Endodermal cell (in vitro differentiated cells): ENCODE measurements around the gene SPOCK1. TPM values are rescaled to one million over a fixed set of nuclear protein-coding genes. Genes with fewer than 3 reads are reported as not detected.
A peak's percentile ranks its signal among the peaks of the same experiment; 100 is the strongest.

ENCODE experiments used
- DNase-seq: peaks from one replicate; pipeline ENCODE4 v3.0.0-alpha.2; 2017
- H3K27ac ChIP-seq: 2 replicates; pipeline ENCODE4 v1.5.1; 2013; ENCODE audit warnings: mild to moderate bottlenecking, low read depth, low read length, moderate library complexity
- H3K27me3 ChIP-seq: 2 replicates; pipeline ENCODE4 v1.6.1; 2013; ENCODE audit warnings: mild to moderate bottlenecking, low read length, moderate library complexity; ENCODE audit not compliant: insufficient read depth, control insufficient read depth, poor library complexity, severe bottlenecking
- H3K36me3 ChIP-seq: 2 replicates; pipeline ENCODE4 v1.7.0; 2013; ENCODE audit warnings: mild to moderate bottlenecking, low read length, moderate library complexity; ENCODE audit not compliant: control insufficient read depth, insufficient read depth
- H3K4me1 ChIP-seq: one replicate; pipeline ENCODE4 v1.7.0; 2013; ENCODE audit warnings: low read length; ENCODE audit not compliant: control insufficient read depth, insufficient read depth
- H3K4me3 ChIP-seq: 2 replicates; pipeline ENCODE4 v1.5.1; 2013; ENCODE audit warnings: mild to moderate bottlenecking, low read length, moderate library complexity
- H3K9ac ChIP-seq: 2 replicates; pipeline ENCODE4 v1.6.1; 2013; ENCODE audit warnings: mild to moderate bottlenecking, low read length, moderate library complexity; ENCODE audit not compliant: poor library complexity, severe bottlenecking; ENCODE audit errors: extremely low read depth
- H3K9me3 ChIP-seq: 2 replicates; pipeline ENCODE4 v1.6.1; 2013; ENCODE audit warnings: mild to moderate bottlenecking, low read length, moderate library complexity; ENCODE audit not compliant: control insufficient read depth
- H3K27ac Mint-ChIP-seq: 2 replicates; pipeline ENCODE4 v1.8.0; 2020; ENCODE audit warnings: mixed read lengths
- H3K27me3 Mint-ChIP-seq: 2 replicates; pipeline ENCODE4 v1.8.0; 2021; ENCODE audit warnings: mild to moderate bottlenecking, mixed read lengths; ENCODE audit not compliant: insufficient read depth
- H3K36me3 Mint-ChIP-seq: 2 replicates; pipeline ENCODE4 v1.8.0; 2020; ENCODE audit warnings: low read depth, mixed read lengths
- H3K4me1 Mint-ChIP-seq: 2 replicates; pipeline ENCODE4 v1.8.0; 2020; ENCODE audit warnings: mixed read lengths
- H3K4me3 Mint-ChIP-seq: 2 replicates; pipeline ENCODE4 v1.8.0; 2020; ENCODE audit warnings: mild to moderate bottlenecking, moderate library complexity, mixed read lengths
- H3K9me3 Mint-ChIP-seq: 2 replicates; pipeline ENCODE4 v1.8.0; 2020; ENCODE audit warnings: mild to moderate bottlenecking, mixed read lengths
- CTCF ChIP-seq: fragments of 200-600 bp; sonication (generic); conservative IDR thresholded peaks from 2 replicates; pipeline ENCODE4 v1.5.0; 2021; ENCODE audit warnings: antibody characterized with exemption, mild to moderate bottlenecking
- WGBS, 2 experiments: methylation state at CpG; one replicate each; pipeline versions ENCODE4 v1.1.5 to v1.1.7; 2013; ENCODE audit warnings: missing lambda C conversion rate in 2 of 2, mixed read lengths in 1 of 2; ENCODE audit not compliant: insufficient coverage in 1 of 2, insufficient read length in 1 of 2; 5-methylcytosine and 5-hydroxymethylcytosine counted together
- total RNA-seq, 2 donors: library from RNA; stranded (reverse); fragmentation: NEBNext Ultra II Directional in 1 of 2; extraction: Animal tissue kit (Norgen Biotek cat#: 25700) in 1 of 2; gene quantifications; 2 replicates in 1 of 2; 3 replicates in 1 of 2; pipeline ENCODE4 v1.2.1, GENCODE V29; 2021

Gene SPOCK1
- total RNA-seq, 2 donors from 2014 or later: 25.8 to 39.8 TPM

GRCh38 chr5:137134920-137135532 is 364.1 kb downstream of the SPOCK1 start:
- peaks cover 2% of the 10 kb centered on the region for H3K36me3 Mint-ChIP-seq
- H3K4me3 ChIP-seq: no peak overlapping the region
- H3K9me3 ChIP-seq: peaks cover 9% of the 10 kb centered on the region
- H3K27ac ChIP-seq: no peak overlapping the region
- no peaks in the 10 kb centered on the region for H3K27me3 Mint-ChIP-seq
- no peaks in the 10 kb centered on the region for H3K36me3 ChIP-seq
- H3K27ac Mint-ChIP-seq: no peak overlapping the region
- H3K4me1 ChIP-seq: peaks cover 12% of the 10 kb centered on the region
- 85 to 88% methylated on average over 4 to 7 of the region's 7 CpGs for WGBS, 2 experiments
- H3K9me3 Mint-ChIP-seq: peaks cover 4% of the 10 kb centered on the region
- TF ChIP-seq CTCF: no peak
- H3K4me3 Mint-ChIP-seq: no peak overlapping the region
- no peaks in the 10 kb centered on the region for H3K27me3 ChIP-seq
- DNase-seq: no peak
- no peak overlapping the region for H3K9ac ChIP-seq
- H3K4me1 Mint-ChIP-seq: peaks cover 23% of the 10 kb centered on the region

- no peak for TF ChIP-seq CTCF
- H3K36me3 ChIP-seq: no peaks in the 10 kb centered on the region
- H3K27me3 ChIP-seq: no peaks in the 10 kb centered on the region
- H3K4me1 ChIP-seq: no peaks in the 10 kb centered on the region
- Mint-ChIP-seq H3K27me3 (no peaks in the 10 kb centered on the region), H3K4me3 (no peak overlapping the region), H3K27ac (no peak overlapping the region), H3K36me3 (peaks cover 14% of the 10 kb centered on the region), H3K4me1 (peaks cover 19% of the 10 kb centered on the region), H3K9me3 (peaks cover 20% of the 10 kb centered on the region)
- no peak overlapping the region for H3K9ac ChIP-seq
- WGBS, 2 experiments: 83 to 98% methylated on average over 1 to 2 of the region's 2 CpGs
- DNase-seq: no peak
- H3K27ac ChIP-seq: no peak overlapping the region
- peaks cover 32% of the 10 kb centered on the region for H3K9me3 ChIP-seq
- peak overlapping the region; percentile 21 for H3K4me3 ChIP-seq
Observed at GRCh38 chr5:137129886-137130680, 369.0 kb downstream of the SPOCK1 start.

GRCh38 chr5:137128012-137128411 is 371.1 kb downstream of the SPOCK1 start:
- no peak for DNase-seq
- Histone ChIP-seq H3K27ac (no peak overlapping the region), H3K9ac (no peak overlapping the region), H3K9me3 (peaks cover 32% of the 10 kb centered on the region), H3K4me1 (no peaks in the 10 kb centered on the region), H3K4me3 (peak overlapping the region; percentile 21), H3K27me3 (no peaks in the 10 kb centered on the region), H3K36me3 (no peaks in the 10 kb centered on the region)
- H3K9me3 Mint-ChIP-seq: peaks cover 20% of the 10 kb centered on the region
- H3K4me3 Mint-ChIP-seq: no peak overlapping the region
- peaks cover 13% of the 10 kb centered on the region for H3K4me1 Mint-ChIP-seq
- H3K36me3 Mint-ChIP-seq: peaks cover 14% of the 10 kb centered on the region
- TF ChIP-seq CTCF: no peak
- H3K27ac Mint-ChIP-seq: no peak overlapping the region
- H3K27me3 Mint-ChIP-seq: no peaks in the 10 kb centered on the region
- 81 to 94% methylated on average over 3 to 4 of the region's 4 CpGs for WGBS, 2 experiments
